ENCODE data around the gene PGLYRP2.
"Not testable (repeated sequence)": the region's sequence is repeated elsewhere in the genome, so short reads cannot be mapped to it uniquely, and the experiment has no call there.

The PGLYRP2 gene

GRCh38 chr19:15487038-15487437 lies 7.7 kb upstream of the PGLYRP2 start:
- no peak for DNase-seq

- DNase-seq, result not testable (repeated sequence)
These were observed 6.5 kb upstream of the PGLYRP2 start for GRCh38 chr19:15485768-15486167.

GRCh38 chr19:15480996-15481395 lies 1.7 kb upstream of the PGLYRP2 start:
- not testable (repeated sequence) for DNase-seq

GRCh38 chr19:15476325-15476724 lies 3.0 kb downstream of the PGLYRP2 start:
- DNase-seq, result no peak

GRCh38 chr19:15475611-15476010 lies 3.7 kb downstream of the PGLYRP2 start:
- DNase-seq, result no peak

GRCh38 chr19:15475169-15475568 lies 4.1 kb downstream of the PGLYRP2 start:
- no peak for DNase-seq

- DNase-seq, result not testable (repeated sequence)
These were observed 5.5 kb downstream of the PGLYRP2 start for GRCh38 chr19:15473821-15474220.

GRCh38 chr19:15471639-15472101 lies 7.6 kb downstream of the PGLYRP2 start:
- no peak for DNase-seq

GRCh38 chr19:15469513-15470297 lies 9.6 kb downstream of the PGLYRP2 start:
- DNase-seq, result no peak

- no peak for DNase-seq
These were observed 10.4 kb downstream of the PGLYRP2 start for GRCh38 chr19:15468675-15469512.

- DNase-seq, result no peak
These were observed 11.5 kb downstream of the PGLYRP2 start for GRCh38 chr19:15467734-15468214.

- DNase-seq, result peak; percentile 70
These were observed 12.2 kb downstream of the PGLYRP2 start for GRCh38 chr19:15466851-15467733.

GRCh38 chr19:15464394-15465385 lies 14.6 kb downstream of the PGLYRP2 start, which contains the start of gene RASAL3:
Gene RASAL3, minus strand, starts transcription at chr19:15464544. Its CDS starts 186 bp downstream, at chr19:15464358.
- DNase-seq, result peak; percentile 83

GRCh38 chr19:15463861-15464371 lies 15.4 kb downstream of the PGLYRP2 start:
- peak; percentile 84 for DNase-seq

GRCh38 chr19:15461694-15462093 lies 17.6 kb downstream of the PGLYRP2 start:
- DNase-seq, result no peak

- DNase-seq, result no peak
These were observed 21.4 kb downstream of the PGLYRP2 start for GRCh38 chr19:15457701-15458484.

- no peak for DNase-seq
These were observed 22.2 kb downstream of the PGLYRP2 start for GRCh38 chr19:15456871-15457700.

- DNase-seq, result no peak
These were observed 22.9 kb downstream of the PGLYRP2 start for GRCh38 chr19:15456441-15456840.

GRCh38 chr19:15455996-15456395 lies 23.3 kb downstream of the PGLYRP2 start:
- no peak for DNase-seq

All from activated CD8-positive, alpha-beta memory T cell treated with anti-CD3 and anti-CD28 coated beads, Interleukin-2, amount 50 U/mL, for 48 hours (primary cell).